Measurements from ENCODE around the gene MUTYH.

Gene MUTYH

DNA sequence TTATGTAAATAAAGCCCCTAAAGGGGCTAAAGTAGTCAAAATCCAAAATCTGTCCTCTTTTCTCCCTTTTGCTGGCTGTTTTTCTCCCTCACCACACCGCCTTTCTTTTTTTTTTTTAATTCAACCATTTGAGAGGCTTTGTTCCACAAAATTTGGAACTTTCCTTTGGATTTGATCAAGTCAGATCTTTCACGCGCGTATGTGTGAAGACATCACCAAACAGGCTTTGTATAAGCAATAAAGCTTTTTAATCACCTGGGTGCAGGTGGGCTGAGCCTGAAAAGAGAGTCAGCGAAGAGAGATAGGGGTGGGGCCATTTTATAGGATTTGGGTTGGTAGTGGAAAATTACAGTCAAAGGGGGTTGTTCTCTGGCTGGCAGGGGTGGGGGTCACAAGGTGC is 18.8 kb downstream of the MUTYH start:
- TF ChIP-seq ZNF274 (IDR thresholded peaks at IDR 0.05; ENCODE audit: low read depth, low read length), result no peak
- H3K4me3 ChIP-seq (ENCODE audit: low read length), result no peak overlapping the region

GRCh38 chr1:45319761-45320160 is 20.5 kb downstream of the MUTYH start:
- H3K4me3 ChIP-seq (ENCODE audit: low read length), result no peak overlapping the region
- no peak for TF ChIP-seq ZNF274 (IDR thresholded peaks at IDR 0.05; ENCODE audit: low read depth, low read length)

DNA sequence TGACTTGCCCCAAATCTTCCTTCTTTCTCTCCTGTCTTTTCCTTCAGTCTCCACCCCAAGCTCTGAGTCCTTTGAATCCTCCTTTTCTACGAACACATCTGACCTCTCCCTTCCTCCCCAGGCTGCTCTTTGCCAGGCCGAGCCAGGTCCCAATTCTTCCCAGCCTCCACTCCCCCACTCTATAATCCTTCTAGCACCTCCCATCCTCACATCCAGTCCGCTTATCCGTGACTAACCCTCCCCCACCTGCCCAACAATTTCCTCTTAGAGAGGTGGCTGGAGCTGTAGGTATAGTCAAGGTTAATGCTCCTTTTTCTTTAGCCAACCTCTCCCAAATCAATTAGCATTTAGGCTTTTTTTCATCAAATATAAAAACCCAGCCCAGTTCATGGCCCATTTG is 23.1 kb downstream of the MUTYH start:
- TF ChIP-seq ZNF274 (IDR thresholded peaks at IDR 0.05; ENCODE audit: low read depth, low read length), result no peak
- no peak overlapping the region for H3K4me3 ChIP-seq (ENCODE audit: low read length)

DNA sequence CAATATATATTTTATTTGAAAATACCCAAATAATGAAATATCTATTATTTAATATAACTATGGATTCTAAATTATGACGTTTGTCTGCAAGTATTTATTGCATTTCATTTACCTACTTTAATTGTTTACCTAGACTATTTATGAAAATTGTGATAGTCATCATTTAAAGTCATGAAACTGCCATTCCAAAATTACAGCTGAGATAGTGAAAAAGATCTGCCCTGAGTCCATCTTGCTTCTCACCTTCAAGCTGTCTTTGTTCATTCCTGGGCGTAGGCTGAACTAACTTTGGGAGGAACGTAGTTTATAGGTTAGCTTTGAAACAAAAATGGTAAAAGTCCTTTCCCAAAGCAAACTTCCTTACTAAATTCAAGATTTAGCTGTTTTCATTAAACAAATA is 26.0 kb downstream of the MUTYH start:
- H3K4me3 ChIP-seq (ENCODE audit: low read length), result no peak overlapping the region
- no peak for TF ChIP-seq ZNF274 (IDR thresholded peaks at IDR 0.05; ENCODE audit: low read depth, low read length)

DNA sequence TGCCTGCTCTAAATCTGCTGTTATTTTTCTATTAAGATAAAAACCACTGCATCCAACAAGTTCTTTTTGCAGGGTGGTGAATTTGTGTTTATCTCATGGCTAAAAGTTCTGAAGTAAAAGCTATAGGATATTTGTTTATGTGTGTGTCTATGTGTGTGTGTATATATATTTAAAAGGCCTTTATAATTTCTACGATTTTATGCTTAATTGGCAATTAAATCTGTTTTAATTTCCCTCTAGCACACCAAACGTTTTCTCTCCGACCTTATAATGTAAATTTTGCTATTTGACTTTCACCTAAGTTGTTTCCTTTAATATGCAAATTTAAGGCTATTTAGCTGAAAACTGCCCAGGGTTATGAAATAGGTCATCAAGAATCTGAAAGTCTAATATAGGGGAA is 33.3 kb downstream of the MUTYH start:
- H3K4me3 ChIP-seq (ENCODE audit: low read length), result no peak overlapping the region
- TF ChIP-seq ZNF274 (IDR thresholded peaks at IDR 0.05; ENCODE audit: low read depth, low read length), result no peak

- TF ChIP-seq ZNF274 (IDR thresholded peaks at IDR 0.05; ENCODE audit: low read depth, low read length), result no peak
- H3K4me3 ChIP-seq (ENCODE audit: low read length), result peak overlapping the region; percentile 14; the same call in 1 of the 2 replicates
Observed at GRCh38 chr1:45306319-45306718, 33.9 kb downstream of the MUTYH start.

DNA sequence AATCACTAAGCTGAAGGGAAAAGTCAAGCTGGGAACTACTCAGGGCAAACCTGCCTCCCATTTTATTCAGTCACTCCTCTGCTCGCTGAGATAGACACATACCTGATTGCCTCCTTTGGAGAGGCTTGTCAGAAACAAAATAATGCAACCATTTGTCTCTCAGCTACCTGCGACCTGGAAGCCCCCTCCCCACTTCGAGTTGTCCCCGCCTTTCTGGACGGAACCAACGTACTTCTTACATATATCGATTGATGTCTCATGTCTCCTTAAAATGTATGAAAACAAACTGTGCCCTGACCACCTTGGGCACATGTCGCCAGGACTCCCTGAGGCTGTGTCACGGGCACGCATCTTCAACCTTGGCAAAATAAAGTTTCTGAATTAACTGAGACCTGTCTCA is 35.0 kb downstream of the MUTYH start:
- no peak overlapping the region for H3K4me3 ChIP-seq (ENCODE audit: low read length)
- no peak for TF ChIP-seq ZNF274 (IDR thresholded peaks at IDR 0.05; ENCODE audit: low read depth, low read length)

DNA sequence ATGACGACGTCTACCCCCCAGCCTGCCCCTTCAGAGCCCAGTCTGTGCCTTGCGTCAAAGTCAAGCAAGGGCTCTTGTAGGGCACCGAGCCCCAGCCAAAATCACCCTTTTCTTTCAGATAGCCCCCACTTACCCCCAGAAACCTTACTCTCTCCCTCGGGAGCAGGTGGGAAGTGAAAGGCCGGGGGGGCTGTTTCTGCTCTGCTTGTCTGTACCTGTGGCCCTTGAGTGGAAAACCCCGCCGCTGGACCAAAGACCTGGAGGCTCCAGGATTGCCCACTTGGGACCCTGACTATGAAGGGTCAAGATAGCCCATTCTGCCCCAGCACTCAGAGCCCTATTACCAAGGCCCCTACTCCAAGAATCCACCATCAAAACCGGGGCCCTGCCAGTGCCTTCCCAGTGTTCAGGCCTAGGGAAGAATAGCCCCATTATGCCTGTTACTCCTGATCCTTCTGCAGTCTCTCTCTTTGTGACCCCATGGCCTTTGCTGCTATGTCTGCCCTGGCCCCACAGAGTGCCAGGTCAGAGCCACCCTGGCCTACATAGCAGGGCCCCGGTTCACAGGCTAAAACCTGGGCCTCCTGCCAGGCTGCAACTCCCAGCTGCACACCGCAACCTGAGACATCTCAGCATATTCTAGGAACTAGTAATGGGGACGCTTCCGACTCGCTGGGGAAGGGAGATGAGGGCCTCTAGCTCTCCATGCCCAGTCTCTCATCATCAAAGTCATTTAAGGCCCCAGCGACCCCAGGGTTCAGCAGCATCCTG is 35.7 kb downstream of the MUTYH start:
- no peak for TF ChIP-seq ZNF274 (IDR thresholded peaks at IDR 0.05; ENCODE audit: low read depth, low read length)
- peak overlapping the region; percentile 73; the same call in 1 of the 2 replicates for H3K4me3 ChIP-seq (ENCODE audit: low read length)

DNA sequence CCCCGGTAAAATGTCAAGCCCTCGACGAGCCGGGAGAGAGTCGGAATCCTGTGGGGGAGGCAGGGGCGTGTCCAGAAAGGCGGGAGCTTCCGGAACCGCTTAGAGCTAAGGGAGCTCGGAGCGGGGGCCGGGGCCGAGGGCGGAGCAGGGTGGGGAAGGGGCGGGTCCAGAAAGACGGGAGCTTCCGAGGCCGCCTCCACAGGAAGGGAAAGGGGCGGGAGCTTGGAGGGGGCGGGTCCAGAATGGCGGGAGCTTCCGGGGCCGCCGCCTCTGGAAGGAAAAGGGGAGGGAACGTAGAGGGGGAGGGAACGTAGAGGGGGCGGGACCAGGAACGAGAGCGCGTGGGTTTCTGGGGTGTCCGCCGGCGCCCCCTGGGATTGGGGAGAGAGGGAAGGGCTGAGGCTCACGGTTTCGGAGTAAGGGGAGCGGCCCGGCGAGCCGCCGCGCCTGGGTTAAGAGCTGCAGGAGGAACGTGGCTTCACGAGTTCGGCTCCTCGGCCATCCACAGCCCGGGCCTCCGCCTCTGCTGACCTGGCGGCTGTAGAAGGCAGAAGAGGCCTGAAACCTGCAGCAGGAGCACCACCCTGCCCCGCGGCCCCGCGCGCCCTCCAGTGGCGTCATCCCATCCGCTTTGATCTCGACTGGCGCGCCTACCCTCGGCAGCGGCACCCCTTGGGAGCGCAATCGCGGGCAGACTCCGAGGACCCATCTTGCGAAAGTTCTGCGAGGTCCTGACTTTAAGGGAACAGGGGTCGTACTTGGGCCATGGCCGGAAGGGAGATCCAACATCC is 36.5 kb downstream of the MUTYH start:
- TF ChIP-seq ZNF274 (IDR thresholded peaks at IDR 0.05; ENCODE audit: low read depth, low read length), result no peak
- peak overlapping the region; percentile 73 for H3K4me3 ChIP-seq (ENCODE audit: low read length)

- H3K4me3 ChIP-seq (ENCODE audit: low read length), result peak overlapping the region; percentile 68
- TF ChIP-seq ZNF274 (IDR thresholded peaks at IDR 0.05; ENCODE audit: low read depth, low read length), result no peak
Observed at GRCh38 chr1:45302505-45303150, 37.6 kb downstream of the MUTYH start.

DNA sequence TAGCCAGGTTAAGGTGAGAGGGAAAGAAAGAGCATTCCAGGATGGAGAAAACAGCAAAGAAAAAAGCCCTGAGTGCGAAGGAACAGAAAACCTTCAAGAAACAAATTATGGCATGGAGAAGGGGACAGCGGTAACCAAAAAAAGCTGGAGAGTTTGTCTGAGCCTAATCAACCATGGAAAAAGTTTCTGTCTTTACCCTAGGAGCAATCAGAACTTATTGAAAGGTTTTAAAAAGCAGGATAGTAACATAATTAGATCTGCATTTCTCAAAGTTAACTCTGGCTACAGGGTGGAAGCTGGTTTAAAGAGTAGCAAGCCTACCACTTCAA is 39.6 kb downstream of the MUTYH start:
- TF ChIP-seq ZNF274 (IDR thresholded peaks at IDR 0.05; ENCODE audit: low read depth, low read length), result no peak
- no peak overlapping the region for H3K4me3 ChIP-seq (ENCODE audit: low read length)

GRCh38 chr1:45299981-45300668 is 40.1 kb downstream of the MUTYH start:
- TF ChIP-seq ZNF274 (IDR thresholded peaks at IDR 0.05; ENCODE audit: low read depth, low read length), result no peak
- no peak overlapping the region for H3K4me3 ChIP-seq (ENCODE audit: low read length)

DNA sequence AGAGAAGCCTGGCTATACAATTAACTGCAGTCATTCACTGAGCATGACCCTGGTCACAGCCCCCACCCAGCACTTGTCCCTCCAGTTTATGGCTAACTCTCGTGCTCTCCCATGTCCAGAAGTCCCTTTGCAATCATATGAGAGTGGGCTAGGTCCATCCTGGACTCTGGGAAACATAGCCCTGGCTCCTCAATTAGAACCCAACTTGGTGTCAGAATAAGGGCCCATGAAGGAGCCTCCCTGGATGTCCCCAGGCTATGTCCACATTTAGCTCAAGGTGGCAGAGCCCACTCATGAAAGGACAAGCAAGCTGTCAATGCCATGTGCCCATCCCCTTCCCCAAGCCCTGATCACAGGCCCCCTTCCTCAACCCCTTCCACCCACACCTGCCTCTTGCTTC is 40.9 kb downstream of the MUTYH start:
- TF ChIP-seq ZNF274 (IDR thresholded peaks at IDR 0.05; ENCODE audit: low read depth, low read length), result no peak
- no peak overlapping the region for H3K4me3 ChIP-seq (ENCODE audit: low read length)

- no peak for TF ChIP-seq ZNF274 (IDR thresholded peaks at IDR 0.05; ENCODE audit: low read depth, low read length)
- H3K4me3 ChIP-seq (ENCODE audit: low read length), result no peak overlapping the region
Observed at GRCh38 chr1:45297666-45298356, 42.4 kb downstream of the MUTYH start.

Data from GM08714 (cell line).